Activated CD8-positive, alpha-beta T cell treated with anti-CD3 and anti-CD28 coated beads, Interleukin-2, amount 10 ng/mL, durations not matched to agents 7 days and 5 days (primary cell): ENCODE data around the gene SRSF4. TPM values are rescaled to one million over a fixed set of nuclear protein-coding genes. Genes with fewer than 3 reads are reported as not detected.
"Not testable (repeated sequence)": the region's sequence is repeated elsewhere in the genome, so short reads cannot be mapped to it uniquely, and the experiment has no call there.

ENCODE experiments used
- ATAC-seq: fragments of 150-1000 bp; cut with Tn5 transposase; one replicate; pipeline ENCODE4 v1.10.0; 2021; ENCODE audit warnings: moderate library complexity
- CTCF ChIA-PET: fragments of 350-600 bp; sonication (Branson Sonifier 250); formaldehyde crosslinking; loops from one replicate; lab custom pipeline; 2021; ENCODE audit warnings: antibody characterized with exemption; lab: Charles Lee
- POLR2A ChIA-PET: fragments of 350-600 bp; sonication (Branson Sonifier 250); formaldehyde crosslinking; loops from one replicate; lab custom pipeline; 2021; ENCODE audit warnings: antibody characterized with exemption; lab: Charles Lee
- DNase-seq: peaks from one replicate; pipeline ENCODE4 v3.0.0-alpha.2; 2020
- H3K27ac Mint-ChIP-seq: one replicate; pipeline ENCODE4 v1.8.0; 2021; ENCODE audit warnings: mild to moderate bottlenecking, mixed read lengths
- H3K27me3 Mint-ChIP-seq: one replicate; pipeline ENCODE4 v1.8.0; 2021; ENCODE audit warnings: low read depth, mixed read lengths
- H3K36me3 Mint-ChIP-seq: one replicate; pipeline ENCODE4 v1.8.0; 2021; ENCODE audit warnings: low read depth, mixed read lengths
- H3K4me1 Mint-ChIP-seq: one replicate; pipeline ENCODE4 v1.8.0; 2021; ENCODE audit warnings: low read depth, mixed read lengths
- H3K4me3 Mint-ChIP-seq: one replicate; pipeline ENCODE4 v1.8.0; 2021; ENCODE audit warnings: mild to moderate bottlenecking, mixed read lengths
- H3K9me3 Mint-ChIP-seq: one replicate; pipeline ENCODE4 v1.8.0; 2022; ENCODE audit warnings: mixed read lengths; ENCODE audit not compliant: insufficient read depth
- total RNA-seq, 2 experiments: library from RNA; stranded (reverse); gene quantifications; one replicate each; pipeline ENCODE4 v1.2.3, GENCODE V29; 2021

Gene SRSF4
- total RNA-seq, 2 experiments from 2014 or later, result 122 to 124 TPM

GRCh38 chr1:29113413-29114117, 68.1 kb downstream of the SRSF4 start:
- Mint-ChIP-seq H3K27ac (no peak overlapping the region), H3K27me3 (no peaks in the 10 kb centered on the region), H3K4me1 (no peaks in the 10 kb centered on the region), H3K9me3 (no peaks in the 10 kb centered on the region), H3K36me3 (peaks cover 39% of the 10 kb centered on the region), H3K4me3 (no peak overlapping the region)
- DNase-seq (no peak), ATAC-seq (no peak)
- CTCF ChIA-PET, result interaction anchor here (1.0 to 2.7 kb wide), 6 partner anchors 10 to 231 kb away, joined by 3 to 9 read pairs (median 4); partner anchors contain the start of genes SRSF4 and TMEM200B
- POLR2A ChIA-PET, result no interaction called here

- no peak overlapping the region for H3K4me3 Mint-ChIP-seq
- POLR2A ChIA-PET, result no interaction called here
- ATAC-seq (no peak), DNase-seq (no peak)
- no peaks in the 10 kb centered on the region for H3K27me3 Mint-ChIP-seq
- H3K9me3 Mint-ChIP-seq, result no peaks in the 10 kb centered on the region
- H3K27ac Mint-ChIP-seq, result no peak overlapping the region
- H3K36me3 Mint-ChIP-seq, result peaks cover 35% of the 10 kb centered on the region
- CTCF ChIA-PET, result interaction anchor here (0.8 to 2.7 kb wide), 7 partner anchors 9 to 231 kb away, joined by 3 to 9 read pairs (median 4); partner anchors contain the start of genes SRSF4 and TMEM200B
- H3K4me1 Mint-ChIP-seq, result no peaks in the 10 kb centered on the region
Observed at GRCh38 chr1:29112705-29113412, 68.8 kb downstream of the SRSF4 start.

- H3K36me3 Mint-ChIP-seq, result peaks cover 17% of the 10 kb centered on the region
- ChIA-PET CTCF (interaction anchor here (0.7 kb wide), 1 partner anchor 16 kb away, joined by 3 read pairs; no protein-coding TSS in a partner anchor), POLR2A (interaction anchor here (0.5 to 0.6 kb wide), 2 partner anchors 10 to 268 kb away, joined by 3 read pairs; no protein-coding TSS in a partner anchor)
- not testable (repeated sequence) for H3K27me3 Mint-ChIP-seq, H3K4me3 Mint-ChIP-seq, H3K27ac Mint-ChIP-seq, H3K9me3 Mint-ChIP-seq, H3K4me1 Mint-ChIP-seq, ATAC-seq, DNase-seq
Observed at GRCh38 chr1:29108041-29108440, 73.7 kb downstream of the SRSF4 start.

- Mint-ChIP-seq H3K4me1 (no peaks in the 10 kb centered on the region), H3K36me3 (peaks cover 13% of the 10 kb centered on the region), H3K27me3 (no peaks in the 10 kb centered on the region), H3K4me3 (no peak overlapping the region), H3K27ac (no peak overlapping the region), H3K9me3 (no peaks in the 10 kb centered on the region)
- DNase-seq (no peak), ATAC-seq (no peak)
- ChIA-PET CTCF (no interaction called here), POLR2A (no interaction called here)
Observed at GRCh38 chr1:29105822-29106221, 75.9 kb downstream of the SRSF4 start.

- H3K9me3 Mint-ChIP-seq, result no peaks in the 10 kb centered on the region
- DNase-seq (no peak), ATAC-seq (no peak)
- POLR2A ChIA-PET, result no interaction called here
- no peak overlapping the region for H3K27ac Mint-ChIP-seq
- H3K36me3 Mint-ChIP-seq, result peaks cover 28% of the 10 kb centered on the region
- no peaks in the 10 kb centered on the region for H3K27me3 Mint-ChIP-seq
- H3K4me1 Mint-ChIP-seq, result peaks cover 3% of the 10 kb centered on the region
- CTCF ChIA-PET, result no interaction called here
- no peak overlapping the region for H3K4me3 Mint-ChIP-seq
Observed at GRCh38 chr1:29100487-29100886, 81.2 kb downstream of the SRSF4 start.

GRCh38 chr1:29099286-29099685, 82.4 kb downstream of the SRSF4 start:
- no peak for ATAC-seq

More at GRCh38 chr1:29099286-29099685, 82.4 kb downstream of the SRSF4 start:
- Mint-ChIP-seq H3K9me3 (no peaks in the 10 kb centered on the region), H3K27me3 (no peaks in the 10 kb centered on the region), H3K27ac (no peak overlapping the region), H3K4me1 (peaks cover 3% of the 10 kb centered on the region), H3K4me3 (no peak overlapping the region), H3K36me3 (peaks cover 32% of the 10 kb centered on the region)
- no peak for DNase-seq
- ChIA-PET CTCF (no interaction called here), POLR2A (no interaction called here)

Other genes starting within 250 kb of the SRSF4 start
- not detected for gene TMEM200B, start 58.0 kb downstream of the SRSF4 start, total RNA-seq
- 10 to 100 TPM; 23.5 to 26.4 TPM for gene MECR, start 49.0 kb upstream of the SRSF4 start, total RNA-seq
- under 1 TPM in 1 of 2 experiments, not detected in 1; 0.13 TPM for gene PTPRU, start 54.6 kb upstream of the SRSF4 start, total RNA-seq